NCI-H69 (cell line): ENCODE data around the gene FOXN4.
"Not testable (repeated sequence)": the region's sequence is repeated elsewhere in the genome, so short reads cannot be mapped to it uniquely, and the experiment has no call there.

Experiments
- DNase-seq: peaks from one replicate; lab custom pipeline; 2025; lab: John Stamatoyannopoulos, UW

The FOXN4 gene

GRCh38 chr12:109308534-109309380 is at the start of gene FOXN4:
Gene FOXN4 (minus strand): TSS chr12:109309284. CDS start chr12:109308321, 963 bp downstream.
- DNase-seq, result peak; percentile 86

- no peak for DNase-seq
Measured at GRCh38 chr12:109358154-109358869, 49.2 kb upstream of the FOXN4 start.

GRCh38 chr12:109357032-109357431 is 47.9 kb upstream of the FOXN4 start:
- DNase-seq, result peak; percentile 66

GRCh38 chr12:109356577-109356976 is 47.5 kb upstream of the FOXN4 start:
- peak; percentile 75 for DNase-seq

- peak; percentile 7 for DNase-seq
Measured at GRCh38 chr12:109352184-109352583, 43.1 kb upstream of the FOXN4 start.

- no peak for DNase-seq
Measured at GRCh38 chr12:109347589-109347988, 38.5 kb upstream of the FOXN4 start, which contains the start of gene MYO1H. Gene MYO1H (plus strand): TSS chr12:109347900. CDS start chr12:109347961, 61 bp downstream.

GRCh38 chr12:109346920-109347319 is 37.8 kb upstream of the FOXN4 start:
- peak; percentile 54 for DNase-seq

GRCh38 chr12:109345428-109345827 is 36.3 kb upstream of the FOXN4 start:
- DNase-seq, result no peak

GRCh38 chr12:109343677-109344076 is 34.6 kb upstream of the FOXN4 start:
- no peak for DNase-seq

- no peak for DNase-seq
Measured at GRCh38 chr12:109336593-109336992, 27.5 kb upstream of the FOXN4 start.

GRCh38 chr12:109334887-109335286 is 25.8 kb upstream of the FOXN4 start:
- no peak for DNase-seq

GRCh38 chr12:109331301-109331952 is 22.3 kb upstream of the FOXN4 start:
- DNase-seq, result peak; percentile 79

GRCh38 chr12:109330282-109331230 is 21.5 kb upstream of the FOXN4 start:
- peak; percentile 89 for DNase-seq

GRCh38 chr12:109329686-109330085 is 20.6 kb upstream of the FOXN4 start:
- peak; percentile 93 for DNase-seq

- DNase-seq, result no peak
Measured at GRCh38 chr12:109329003-109329402, 19.9 kb upstream of the FOXN4 start.

GRCh38 chr12:109321294-109321693 is 12.2 kb upstream of the FOXN4 start:
- DNase-seq, result not testable (repeated sequence)

- peak; percentile 99 for DNase-seq
Measured at GRCh38 chr12:109310247-109311125, 1.4 kb upstream of the FOXN4 start.

- DNase-seq, result peak; percentile 86
Measured at GRCh38 chr12:109309381-109310246, 530 bp upstream of the FOXN4 start.

GRCh38 chr12:109307051-109307450 is 2.0 kb downstream of the FOXN4 start:
- peak; percentile 92 for DNase-seq
